Fibroblast of the conjunctiva (primary cell): ENCODE measurements around the gene GJE1.
"Not testable (repeated sequence)": the region's sequence is repeated elsewhere in the genome, so short reads cannot be mapped to it uniquely, and the experiment has no call there.

Experiments used
- DNase-seq: peaks from one replicate; pipeline ENCODE4 v3.0.0-alpha.2; 2010; ENCODE audit warnings: low read depth

Gene GJE1, protein sequence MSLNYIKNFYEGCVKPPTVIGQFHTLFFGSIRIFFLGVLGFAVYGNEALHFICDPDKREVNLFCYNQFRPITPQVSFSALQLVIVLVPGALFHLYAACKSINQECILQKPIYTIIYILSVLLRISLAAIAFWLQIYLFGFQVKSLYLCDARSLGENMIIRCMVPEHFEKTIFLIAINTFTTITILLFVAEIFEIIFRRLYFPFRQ

DNA sequence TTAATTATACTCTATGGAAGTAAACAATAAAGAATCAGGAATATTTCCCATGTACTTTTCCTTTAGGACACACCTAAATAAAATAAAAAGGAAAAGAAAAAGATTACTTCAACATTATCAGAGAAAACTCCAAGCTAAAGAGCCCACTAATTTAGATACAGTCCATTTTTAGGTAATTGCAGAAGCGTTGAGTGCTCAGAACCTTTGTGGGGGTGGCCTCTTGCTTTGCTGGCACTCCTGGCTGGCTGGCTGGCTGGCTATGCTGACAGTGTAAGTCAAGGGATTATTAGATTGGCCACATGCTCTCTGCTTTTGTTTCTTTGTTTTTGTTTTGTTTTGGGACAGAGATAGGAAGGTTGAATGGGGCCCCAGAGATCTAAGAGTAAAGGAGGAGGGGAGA, at the start of gene GJE1:
GJE1 (plus strand) TSS at position 301 of the 400 bp plus-strand sequence. CDS start 234 bp downstream, outside the sequence.
- no peak for DNase-seq

DNA sequence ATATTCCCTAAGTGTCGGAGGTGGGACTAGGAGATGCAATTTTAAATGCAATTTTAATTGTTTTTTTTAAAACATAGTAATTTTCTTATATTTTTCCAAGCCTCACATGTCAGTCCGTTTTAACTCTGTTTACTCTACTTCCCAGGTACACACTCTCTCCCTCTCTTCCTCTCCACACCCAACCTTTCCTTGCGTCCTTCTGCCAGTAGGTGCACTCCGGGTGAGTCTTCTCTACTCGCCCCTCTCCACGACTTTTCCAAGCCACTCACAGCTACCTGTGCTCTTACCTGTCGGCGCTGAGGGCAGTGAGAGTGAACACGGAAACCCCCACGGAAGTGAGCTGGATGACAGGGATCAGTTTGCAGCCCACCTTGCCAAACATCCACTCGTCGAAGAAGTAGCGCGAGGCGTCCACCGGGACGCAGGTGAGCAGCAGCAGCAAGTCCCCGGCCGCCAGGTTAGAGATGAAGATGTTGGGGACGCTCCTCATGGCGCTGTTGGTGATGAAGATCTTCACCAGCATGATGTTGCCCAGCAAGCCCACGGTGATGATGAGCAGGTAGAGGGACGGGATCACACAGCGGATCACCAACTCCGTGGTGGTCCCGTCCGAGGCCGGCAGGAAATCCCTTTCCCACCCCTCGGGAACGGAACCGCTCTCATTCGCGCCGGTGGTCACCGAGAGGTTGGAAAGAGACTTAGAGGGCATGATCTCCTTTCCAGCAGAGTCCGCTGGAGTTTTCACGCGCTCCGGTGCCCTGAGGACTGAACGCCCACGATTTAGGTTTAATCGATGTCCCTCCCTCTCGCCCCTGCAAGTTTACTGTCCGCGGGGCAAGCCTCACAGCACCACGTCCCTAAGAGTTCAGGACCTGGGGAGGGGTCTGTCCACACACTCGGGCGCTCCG, 44.5 kb upstream of the GJE1 start:
- no peak for DNase-seq

DNA sequence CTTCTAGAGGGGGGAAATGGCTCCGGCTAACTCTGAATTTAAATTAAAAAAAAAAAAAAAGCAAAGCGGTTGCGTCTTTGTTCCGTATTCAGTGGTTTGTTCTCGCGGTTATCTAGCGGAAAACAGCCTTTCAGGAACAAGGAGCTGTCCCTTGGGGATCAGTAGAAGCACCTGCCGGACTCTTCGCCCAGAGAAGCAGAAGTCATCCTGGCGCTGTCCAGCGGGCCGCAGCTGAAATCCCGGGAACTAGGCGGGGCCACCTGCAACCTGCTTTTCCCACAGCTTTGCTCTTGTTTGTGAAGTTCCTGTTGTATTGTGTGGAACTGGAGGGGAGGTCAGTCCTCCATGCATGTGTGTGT, 43.9 kb upstream of the GJE1 start:
- no peak for DNase-seq

DNA sequence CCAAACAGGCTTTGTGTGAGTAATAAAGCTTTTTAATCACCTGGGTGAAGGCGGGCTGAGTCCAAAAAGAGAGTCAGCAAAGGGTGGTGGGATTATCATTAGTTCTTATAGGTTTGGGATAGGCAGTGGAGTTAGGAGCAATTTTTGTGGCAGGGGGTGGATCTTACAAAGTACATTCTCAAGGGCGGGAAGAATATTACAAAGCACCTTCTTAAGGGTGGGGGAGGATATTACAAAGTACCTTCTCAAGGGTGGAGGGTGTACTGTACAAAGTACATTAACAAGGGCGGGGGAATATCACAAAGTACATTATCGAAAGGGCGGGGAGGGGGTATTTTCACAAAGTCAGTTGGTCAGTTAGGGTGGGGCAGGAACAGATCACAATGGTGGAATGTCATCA, 27.9 kb upstream of the GJE1 start:
- DNase-seq = not testable (repeated sequence)

DNA sequence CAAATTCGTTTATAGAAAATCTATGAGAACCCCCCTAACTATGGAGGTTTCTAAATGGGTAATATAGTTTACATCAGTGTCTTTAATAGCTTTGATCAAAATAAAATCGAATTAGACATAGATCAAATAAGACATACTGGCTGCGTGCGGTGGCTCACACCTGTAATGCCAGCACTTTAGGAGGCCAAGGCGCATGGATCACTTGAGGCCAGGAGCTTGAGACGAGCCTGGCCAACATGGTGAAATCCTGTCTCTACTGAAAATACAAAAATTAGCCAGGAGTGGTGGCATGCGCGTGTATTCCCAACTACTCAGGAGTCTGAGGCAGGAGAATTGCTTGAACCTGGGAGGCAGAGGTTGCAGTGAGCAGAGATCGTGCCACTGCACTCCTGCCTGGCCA, 21.9 kb upstream of the GJE1 start:
- not testable (repeated sequence) for DNase-seq

DNA sequence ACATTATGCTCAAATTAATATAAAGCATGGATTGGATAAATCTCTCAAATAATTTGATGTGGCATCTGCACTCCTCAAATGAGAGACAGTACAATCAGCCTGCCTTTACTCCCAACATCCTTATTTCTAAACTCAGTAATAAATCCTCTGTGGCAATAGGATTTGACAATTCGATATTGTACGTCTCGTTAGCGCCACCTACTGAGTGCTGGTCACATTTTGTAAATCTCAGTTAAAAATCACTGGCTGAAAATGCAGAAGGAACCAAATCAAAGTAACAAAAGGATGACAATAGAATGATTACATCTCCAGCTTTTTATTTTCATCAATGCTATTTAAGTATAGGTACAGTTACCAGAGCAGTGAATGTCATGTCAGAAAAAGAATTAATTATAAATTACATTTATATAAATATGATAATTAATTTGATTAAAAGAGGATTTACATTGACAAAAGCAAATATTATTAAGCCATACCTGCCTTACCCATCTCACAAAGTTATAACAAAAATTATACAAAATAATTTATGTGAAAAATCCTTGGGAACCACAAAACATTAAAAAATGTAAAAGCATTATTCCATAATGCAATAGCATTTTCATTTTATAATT, 20.2 kb upstream of the GJE1 start:
- peak; percentile 75 for DNase-seq

DNA sequence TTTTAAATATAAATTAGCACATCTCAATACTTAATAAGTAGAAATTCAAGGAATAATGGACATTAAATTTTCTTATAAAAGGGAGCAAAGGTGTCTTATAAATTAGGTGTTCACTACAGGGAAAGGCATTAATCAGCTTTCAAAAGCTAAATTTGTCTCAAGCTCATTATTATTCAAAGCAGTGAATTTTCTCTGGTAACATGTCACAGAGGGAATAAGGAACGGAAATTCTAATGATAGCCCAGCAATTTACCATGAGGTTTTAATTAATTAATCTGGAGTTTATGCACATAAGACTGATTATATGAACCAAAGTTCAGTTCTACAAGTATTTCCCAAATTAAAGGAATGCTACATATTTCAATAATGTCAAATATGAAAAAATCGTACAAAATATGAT, 15.4 kb upstream of the GJE1 start:
- DNase-seq = no peak

DNA sequence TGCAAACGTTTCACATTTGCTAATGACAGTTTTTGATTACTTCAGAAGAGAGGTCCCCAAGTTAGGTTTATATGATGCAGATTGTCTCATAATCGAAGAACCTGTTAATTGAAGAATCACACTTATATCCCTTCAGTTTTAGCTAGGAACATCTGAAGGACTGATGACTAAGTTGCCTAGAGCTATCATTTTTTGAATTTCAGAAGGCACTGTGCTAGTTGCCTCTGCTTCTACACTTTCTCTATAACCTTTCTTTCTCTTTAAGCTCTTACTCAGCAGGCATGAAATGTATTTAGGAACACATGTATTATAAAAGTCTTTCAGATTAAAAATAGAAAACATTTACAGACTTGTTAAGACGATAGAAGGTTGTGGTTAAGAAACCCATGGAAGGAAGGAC, 14.4 kb upstream of the GJE1 start:
- no peak for DNase-seq

DNA sequence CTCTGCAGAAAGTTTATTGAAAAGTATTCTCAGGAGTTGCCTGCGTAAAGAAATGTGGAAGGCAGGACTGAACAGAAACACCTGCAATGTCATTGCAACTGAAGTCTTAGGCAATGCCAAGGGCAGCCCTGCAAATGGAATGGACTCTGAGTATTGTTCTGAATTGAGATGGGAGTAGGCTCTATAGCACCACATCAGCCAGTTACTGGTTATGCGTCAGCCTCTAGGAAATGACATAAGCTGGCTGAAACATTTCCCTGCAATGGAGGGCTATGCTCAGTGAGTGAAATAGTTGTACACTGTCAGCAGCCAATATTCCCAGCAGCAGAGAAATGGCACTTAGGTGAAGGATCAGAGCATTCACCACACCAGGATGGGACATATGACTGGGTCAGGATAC, 13.8 kb upstream of the GJE1 start:
- no peak for DNase-seq

DNA sequence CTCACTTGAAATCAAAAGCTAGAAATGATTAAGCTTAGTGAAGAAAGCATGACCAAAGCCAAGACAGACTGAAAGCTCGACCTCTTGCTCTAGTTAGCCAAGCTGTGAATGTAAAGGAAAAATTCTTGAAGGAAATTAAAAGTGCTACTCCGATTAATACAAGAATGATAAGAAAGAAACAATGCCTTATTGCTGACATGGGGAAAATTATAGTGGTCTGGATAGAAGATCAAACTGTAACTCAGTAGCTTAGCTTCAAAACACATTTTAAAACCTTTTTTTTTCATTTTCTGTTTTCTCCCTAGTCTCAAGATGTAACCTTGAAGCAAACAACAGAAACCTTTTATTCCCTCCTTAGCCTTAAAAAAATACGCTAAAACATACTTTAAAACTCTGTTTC, 11.4 kb upstream of the GJE1 start:
- DNase-seq = no peak

DNA sequence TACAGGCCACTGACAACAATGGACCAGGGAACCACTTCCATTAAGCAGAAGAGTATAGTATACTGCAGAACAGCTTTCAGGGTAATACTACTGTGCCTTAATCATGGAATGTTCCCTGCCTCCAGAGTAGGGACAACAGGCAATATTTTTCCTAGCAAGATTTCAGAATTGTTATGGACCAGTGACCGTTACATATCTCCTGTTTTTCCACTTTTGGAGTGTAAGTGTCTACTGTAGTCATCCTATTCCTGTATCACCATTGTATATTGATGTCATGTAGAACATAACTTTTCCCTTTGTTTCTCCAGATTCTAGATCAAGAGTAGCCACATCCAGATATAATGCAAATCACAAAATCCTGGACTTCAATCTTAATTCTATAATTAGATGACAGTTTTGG, 1.9 kb upstream of the GJE1 start:
- DNase-seq = no peak

DNA sequence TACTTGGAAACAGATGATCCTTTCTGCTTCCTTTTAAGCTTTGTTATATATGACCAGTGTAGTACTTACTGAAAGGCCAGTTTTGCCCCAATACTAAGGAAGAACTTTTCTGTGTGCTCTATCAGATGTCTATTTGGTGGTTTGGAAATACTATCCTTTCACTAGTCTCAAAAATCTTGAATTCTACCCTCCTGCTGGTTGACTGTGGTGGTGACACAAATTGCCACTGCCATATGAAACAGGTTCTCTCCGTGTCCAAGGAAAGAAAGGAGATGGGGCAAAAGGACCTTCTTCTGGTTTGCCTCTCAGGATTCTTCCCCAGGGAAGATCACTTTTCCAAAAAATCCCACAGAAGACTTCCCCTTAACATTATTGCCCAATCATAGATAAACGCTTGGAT, 6.2 kb downstream of the GJE1 start:
- DNase-seq = no peak

DNA sequence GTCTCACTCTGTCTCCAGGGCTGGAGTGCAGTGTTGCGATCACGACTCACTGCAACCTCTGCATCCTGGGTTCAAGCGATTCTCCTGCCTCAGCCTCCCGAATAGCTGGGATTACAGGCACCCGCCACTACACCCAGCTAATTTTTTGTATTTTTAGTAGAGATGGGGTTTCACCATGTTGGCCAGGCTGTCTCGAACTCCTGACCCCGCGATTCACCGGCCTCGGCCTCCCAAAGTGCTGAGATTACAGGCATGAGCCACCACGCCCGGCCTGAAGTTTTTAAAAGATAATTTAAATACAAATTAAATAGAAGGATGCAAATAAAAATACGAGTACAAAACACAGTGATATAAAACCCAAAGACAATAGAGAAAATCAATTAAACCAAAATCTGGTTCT, 8.8 kb downstream of the GJE1 start:
- not testable (repeated sequence) for DNase-seq

DNA sequence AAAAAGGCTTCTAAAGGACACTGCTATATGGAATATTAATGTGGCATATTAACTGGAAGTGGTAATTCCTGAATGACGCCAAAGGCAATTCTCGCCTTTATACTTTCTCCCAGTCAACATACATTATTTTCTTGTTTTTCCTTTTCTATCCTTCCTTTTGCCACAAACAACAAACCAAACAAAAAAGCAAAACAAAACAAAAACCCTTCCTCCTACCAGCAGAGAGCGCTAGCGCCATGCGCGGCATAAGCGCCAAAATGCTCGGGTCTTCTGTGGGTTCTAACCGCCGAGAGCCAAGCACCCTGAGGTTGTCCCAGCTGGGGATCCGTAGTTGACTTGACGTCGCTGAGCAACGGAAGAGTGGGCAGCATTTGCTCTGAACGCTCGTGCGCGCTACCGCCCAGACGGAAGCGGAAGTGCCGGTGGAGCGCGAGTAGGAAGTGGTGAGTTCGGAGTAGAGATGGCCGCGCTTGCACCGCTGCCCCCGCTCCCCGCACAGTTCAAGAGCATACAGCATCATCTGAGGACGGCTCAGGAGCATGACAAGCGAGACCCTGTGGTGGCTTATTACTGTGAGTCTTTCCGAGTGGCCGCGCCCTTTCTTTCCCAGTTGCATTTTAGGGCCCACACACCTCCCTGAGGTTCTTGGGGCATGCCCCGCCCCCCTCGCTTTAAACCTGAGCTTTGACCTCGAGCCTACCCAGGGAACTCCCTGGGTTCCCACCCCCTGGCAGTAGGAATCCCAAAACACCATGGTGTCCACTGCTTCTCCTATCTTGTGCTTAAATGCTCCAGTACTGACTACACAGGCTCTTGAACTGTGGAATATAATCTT, 14.3 kb downstream of the GJE1 start, which contains the start of the genes NMBR and VTA1:
NMBR (minus strand) TSS at position 295 of the 835 bp plus-strand sequence. CDS start 58,464 bp downstream, outside the sequence.
VTA1 (plus strand) TSS at position 436 of the 835 bp plus-strand sequence; CDS start at position 461, 25 bp downstream.
- DNase-seq = peak; percentile 98

DNA sequence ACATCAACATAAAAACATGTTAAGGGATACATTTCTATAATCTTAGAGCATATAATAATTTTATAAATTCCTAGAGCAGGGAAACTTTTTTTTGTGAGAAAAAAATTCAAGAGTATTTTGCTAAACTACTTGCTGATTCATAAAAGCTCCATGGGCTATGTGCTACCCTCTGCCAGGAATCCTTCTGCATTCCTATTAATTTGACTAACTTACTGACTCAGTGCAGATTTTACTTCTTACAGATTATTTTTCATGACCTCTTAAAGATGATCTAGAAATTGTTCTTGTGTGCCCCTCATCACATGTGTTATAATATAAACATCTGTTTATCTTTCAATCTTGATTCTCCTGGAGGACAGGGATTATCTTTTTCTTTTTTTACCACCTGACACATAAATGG, 20.0 kb downstream of the GJE1 start:
- DNase-seq = peak; percentile 13

DNA sequence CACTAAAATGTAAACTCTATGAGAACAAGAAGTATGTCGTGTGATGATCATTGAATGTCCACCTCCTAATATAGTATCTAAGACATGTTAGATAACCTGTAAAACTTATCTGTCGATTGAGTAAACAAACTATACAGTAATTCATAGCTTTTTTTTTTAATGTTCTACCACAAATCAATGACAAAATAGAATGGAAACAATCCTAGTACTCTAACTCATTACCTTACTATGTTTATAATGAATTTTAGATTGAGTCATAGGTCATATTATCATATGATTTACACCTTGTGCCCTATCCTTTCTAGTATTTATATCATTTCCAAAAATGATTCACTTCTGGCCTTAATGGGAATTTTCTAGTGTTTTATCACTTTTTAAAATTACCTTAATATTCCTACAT, 20.5 kb downstream of the GJE1 start:
- no peak for DNase-seq

DNA sequence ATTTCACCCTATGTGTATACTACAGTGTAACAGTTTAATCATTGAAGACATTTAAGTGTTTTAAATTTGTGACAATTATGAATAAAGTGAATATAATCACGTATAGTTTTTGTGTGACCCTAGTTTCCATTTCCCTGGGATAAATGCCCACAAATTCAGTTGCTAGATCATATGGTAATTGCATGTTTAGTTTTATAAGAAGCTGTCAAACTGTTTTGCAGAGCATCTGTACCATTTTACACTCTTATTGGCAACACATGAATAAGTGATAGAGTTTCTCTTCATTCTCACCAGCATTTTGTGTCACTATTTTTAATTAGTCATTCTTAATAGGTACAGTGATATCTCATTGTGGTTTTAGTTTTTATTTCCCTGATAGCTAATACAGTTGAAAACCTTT, 21.6 kb downstream of the GJE1 start:
- no peak for DNase-seq

DNA sequence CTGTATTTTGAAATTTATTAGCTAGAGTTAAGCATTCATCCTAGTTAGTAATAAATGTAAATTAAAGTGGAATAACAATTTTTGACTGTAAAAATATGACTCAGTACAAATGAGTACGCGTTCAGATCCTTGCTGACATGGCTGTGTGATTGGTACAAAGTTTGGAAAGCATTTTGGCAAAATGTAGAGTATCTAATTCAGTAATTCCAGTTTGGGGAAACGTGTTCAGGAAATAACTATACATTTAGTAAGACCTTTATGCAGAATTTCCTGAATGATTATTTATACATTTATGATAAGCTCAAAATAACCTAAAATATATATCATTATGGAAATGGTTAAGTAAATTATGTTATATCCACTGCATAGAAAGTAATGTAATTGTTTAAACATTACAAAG, 22.4 kb downstream of the GJE1 start:
- DNase-seq = no peak

DNA sequence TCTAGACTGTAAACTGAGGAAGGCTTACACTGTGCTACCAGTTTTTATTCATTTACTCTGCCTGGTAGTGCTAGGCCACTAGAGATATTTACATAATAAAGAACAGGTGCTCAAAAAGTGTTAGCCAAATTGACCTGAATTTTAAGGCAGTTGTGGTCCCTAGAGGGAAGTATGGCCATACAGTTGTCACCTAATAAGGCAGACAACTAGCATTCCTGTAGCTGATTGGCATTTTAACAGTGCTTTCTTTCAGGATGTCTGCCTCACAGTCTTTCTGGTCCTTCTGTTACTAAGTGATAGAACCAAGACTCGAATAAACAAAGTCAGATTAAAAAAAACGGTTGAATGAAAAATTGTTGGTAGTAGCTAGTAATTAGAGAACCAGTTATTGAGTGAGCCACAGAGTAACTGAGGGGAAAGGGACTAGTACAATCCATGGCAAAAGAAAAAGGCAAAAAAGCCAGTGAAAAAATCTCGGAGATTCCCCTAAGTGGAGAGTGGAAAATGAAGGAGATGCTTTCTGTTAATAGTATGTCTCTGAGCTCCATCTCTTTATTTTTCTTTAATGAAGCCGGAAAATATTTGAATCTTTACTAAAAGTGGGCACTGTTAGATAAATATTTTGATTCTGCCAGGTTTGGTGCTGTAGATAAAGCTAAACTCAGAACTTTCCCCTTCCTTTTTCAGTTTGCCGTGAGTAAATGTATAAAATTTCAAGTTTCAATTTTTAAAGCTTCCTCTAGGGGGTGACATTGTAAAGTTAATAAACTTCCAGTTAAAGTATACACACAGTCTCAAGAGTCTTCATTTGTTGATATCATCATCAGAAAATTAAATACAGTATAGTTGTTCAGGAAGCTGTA, 23.4 kb downstream of the GJE1 start:
- no peak for DNase-seq

DNA sequence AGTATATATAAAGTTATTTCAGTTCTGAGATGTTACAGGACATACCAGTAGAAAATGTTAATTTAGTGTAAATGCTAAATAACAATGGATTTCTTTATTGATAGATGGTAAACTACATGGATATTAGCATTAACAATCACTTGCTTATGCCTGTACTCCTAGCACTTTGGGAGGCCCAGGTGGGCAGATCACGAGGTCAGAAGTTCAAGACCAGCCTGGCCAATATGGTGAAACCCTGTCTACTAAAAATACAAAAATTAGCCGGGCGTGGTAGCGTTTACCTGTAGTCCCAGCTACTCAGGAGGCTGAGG, 24.0 kb downstream of the GJE1 start:
- DNase-seq = not testable (repeated sequence)

DNA sequence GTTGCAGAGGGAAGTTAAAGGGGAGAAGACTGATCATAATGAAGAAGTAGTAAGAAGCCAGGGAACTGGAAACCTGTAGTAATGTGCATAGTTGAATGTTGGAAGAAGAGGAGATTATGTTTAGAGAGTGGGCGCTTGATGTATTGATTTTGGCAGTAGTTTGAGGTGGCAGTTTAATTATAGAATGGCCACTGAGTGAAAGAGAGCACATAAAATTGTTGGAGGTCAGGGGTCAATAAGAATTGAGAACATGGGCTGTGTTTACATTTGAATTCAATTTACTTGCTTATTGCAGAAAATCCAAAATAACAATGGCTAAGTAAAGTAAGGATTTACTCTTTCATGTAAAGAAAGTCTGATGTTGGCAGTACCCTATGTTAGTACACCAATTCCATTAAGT, 30.1 kb downstream of the GJE1 start:
- no peak for DNase-seq
